Tibial nerve (tissue), 4 donors: ENCODE measurements around the gene GRM8.

Experiments
- CTCF ChIP-seq, 5 experiments: fragments of 200-600 bp in 3 of 5; fragments of 450-650 bp in 2 of 5; sonication (generic) in 3 of 5; IDR thresholded peaks; one replicate each; pipeline ENCODE4 v1.5.1; 2016 to 2019; ENCODE audit warnings: antibody characterized with exemption in 5 of 5, mild to moderate bottlenecking in 3 of 5, moderate library complexity in 2 of 5
- EP300 ChIP-seq, 2 donors: sonication (generic); formaldehyde crosslinking; IDR thresholded peaks; one replicate each; pipeline ENCODE4 v1.6.1; 2017; ENCODE audit warnings: antibody characterized with exemption in 2 of 2, mild to moderate bottlenecking in 1 of 2
- POLR2A ChIP-seq, 2 donors: fragments of 450-650 bp; IDR thresholded peaks; one replicate each; pipeline ENCODE4 v1.6.1; 2017; ENCODE audit warnings: antibody characterized with exemption in 2 of 2, mild to moderate bottlenecking in 2 of 2, moderate library complexity in 2 of 2

GRCh38 chr7:126843336-126843735 lies 409.4 kb downstream of the GRM8 start:
- TF ChIP-seq CTCF (IDR thresholded peaks at IDR 0.05) (no peak), POLR2A (IDR thresholded peaks at IDR 0.05) (no peak), EP300 (IDR thresholded peaks at IDR 0.05) (no peak)
